ENCODE measurements around the gene HSD17B3. TPM values are rescaled to one million over a fixed set of nuclear protein-coding genes. Genes with fewer than 3 reads are reported as not detected.

HSD17B3 gene
- total and polyA plus RNA-seq, 7 donors = 0.16 to 1.1 (median 0.30) TPM; not detected in 3

DNA sequence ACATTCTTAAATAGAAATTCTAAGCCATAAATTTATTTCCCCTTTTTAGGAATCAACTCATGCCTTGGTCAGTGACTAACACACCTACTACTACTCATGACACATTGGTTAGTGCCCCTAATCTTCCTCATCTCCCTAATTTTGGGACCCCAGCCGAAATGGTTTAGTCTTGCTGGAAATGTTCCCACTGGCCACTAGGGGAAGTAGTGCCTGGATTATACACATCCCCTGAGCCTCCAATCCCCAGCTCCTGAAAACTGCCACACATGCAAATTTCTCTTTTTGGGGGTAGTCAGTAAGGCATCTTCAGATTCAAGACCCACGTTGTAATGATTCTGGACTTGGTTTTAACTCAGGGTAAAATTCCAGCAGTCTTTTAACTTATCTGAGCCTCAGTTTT lies 79.8 kb downstream of the HSD17B3 start:
- H3K4me1 ChIP-seq = peaks cover 4% of the 10 kb centered on the region
- 33 to 40% (median 34%) methylated on average over 2 of the region's 2 CpGs for WGBS, 3 donors
- peaks cover 4 to 45% (median 6%) of the 10 kb centered on the region in 3 donors for H3K27me3 ChIP-seq (ENCODE audit: insufficient read depth in 3 of 3, low read length in 2 of 3)

DNA sequence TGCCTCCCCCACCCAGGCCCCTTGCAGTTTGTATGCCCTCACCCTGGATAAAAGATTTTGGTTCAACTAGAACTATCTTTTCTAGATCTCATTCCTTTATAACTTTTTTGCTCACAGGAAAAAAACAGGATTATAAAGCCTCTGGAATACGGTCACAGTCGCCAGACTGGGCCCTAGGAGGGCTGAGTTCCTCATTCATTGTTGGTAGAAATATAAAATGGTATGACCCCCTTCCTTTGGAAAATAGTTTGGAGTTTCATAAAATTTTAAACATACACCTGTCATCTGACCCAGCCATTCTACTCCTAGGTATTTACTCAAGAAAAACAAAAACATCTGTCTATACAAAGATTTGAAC lies 82.1 kb downstream of the HSD17B3 start:
- TF ChIP-seq, protein P1, sequence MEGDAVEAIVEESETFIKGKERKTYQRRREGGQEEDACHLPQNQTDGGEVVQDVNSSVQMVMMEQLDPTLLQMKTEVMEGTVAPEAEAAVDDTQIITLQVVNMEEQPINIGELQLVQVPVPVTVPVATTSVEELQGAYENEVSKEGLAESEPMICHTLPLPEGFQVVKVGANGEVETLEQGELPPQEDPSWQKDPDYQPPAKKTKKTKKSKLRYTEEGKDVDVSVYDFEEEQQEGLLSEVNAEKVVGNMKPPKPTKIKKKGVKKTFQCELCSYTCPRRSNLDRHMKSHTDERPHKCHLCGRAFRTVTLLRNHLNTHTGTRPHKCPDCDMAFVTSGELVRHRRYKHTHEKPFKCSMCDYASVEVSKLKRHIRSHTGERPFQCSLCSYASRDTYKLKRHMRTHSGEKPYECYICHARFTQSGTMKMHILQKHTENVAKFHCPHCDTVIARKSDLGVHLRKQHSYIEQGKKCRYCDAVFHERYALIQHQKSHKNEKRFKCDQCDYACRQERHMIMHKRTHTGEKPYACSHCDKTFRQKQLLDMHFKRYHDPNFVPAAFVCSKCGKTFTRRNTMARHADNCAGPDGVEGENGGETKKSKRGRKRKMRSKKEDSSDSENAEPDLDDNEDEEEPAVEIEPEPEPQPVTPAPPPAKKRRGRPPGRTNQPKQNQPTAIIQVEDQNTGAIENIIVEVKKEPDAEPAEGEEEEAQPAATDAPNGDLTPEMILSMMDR (IDR thresholded peaks at IDR 0.05) = no peak
- 85 to 89% (median 87%) methylated on average over 2 of the region's 2 CpGs for WGBS, 3 donors
- Histone ChIP-seq H3K4me3 (no peak overlapping the region), H3K9me3 (peaks cover 13% of the 10 kb centered on the region), H3K27ac (no peak overlapping the region), H3K4me1 (peaks cover 4% of the 10 kb centered on the region), H3K27me3 (ENCODE audit: insufficient read depth in 3 of 3, low read length in 2 of 3) (peaks cover 4 to 50% (median 8%) of the 10 kb centered on the region in 3 donors), H3K36me3 (ENCODE audit: insufficient read depth in 1 of 2, low read depth in 1 of 2) (no peaks in the 10 kb centered on the region)
- DNase-seq = no peak
- no peak for ATAC-seq
- intact Hi-C loops (cut with DNase I) = loop anchor here in 1 of 2 donors (10.0 kb wide), 1 partner anchor 495 kb away; no protein-coding TSS in a partner anchor

More for the DNA sequence above, 79.8 kb downstream of the HSD17B3 start:
- peaks cover 13% of the 10 kb centered on the region for H3K9me3 ChIP-seq
- DNase-seq = no peak
- no peak overlapping the region for H3K4me3 ChIP-seq
- intact Hi-C loops (cut with DNase I) = no loop called here
- no peaks in the 10 kb centered on the region for H3K36me3 ChIP-seq (ENCODE audit: insufficient read depth in 1 of 2, low read depth in 1 of 2)
- no peak overlapping the region for H3K27ac ChIP-seq
- TF ChIP-seq, protein P1 (IDR thresholded peaks at IDR 0.05) = peak; percentile 10
- ATAC-seq = no peak

DNA sequence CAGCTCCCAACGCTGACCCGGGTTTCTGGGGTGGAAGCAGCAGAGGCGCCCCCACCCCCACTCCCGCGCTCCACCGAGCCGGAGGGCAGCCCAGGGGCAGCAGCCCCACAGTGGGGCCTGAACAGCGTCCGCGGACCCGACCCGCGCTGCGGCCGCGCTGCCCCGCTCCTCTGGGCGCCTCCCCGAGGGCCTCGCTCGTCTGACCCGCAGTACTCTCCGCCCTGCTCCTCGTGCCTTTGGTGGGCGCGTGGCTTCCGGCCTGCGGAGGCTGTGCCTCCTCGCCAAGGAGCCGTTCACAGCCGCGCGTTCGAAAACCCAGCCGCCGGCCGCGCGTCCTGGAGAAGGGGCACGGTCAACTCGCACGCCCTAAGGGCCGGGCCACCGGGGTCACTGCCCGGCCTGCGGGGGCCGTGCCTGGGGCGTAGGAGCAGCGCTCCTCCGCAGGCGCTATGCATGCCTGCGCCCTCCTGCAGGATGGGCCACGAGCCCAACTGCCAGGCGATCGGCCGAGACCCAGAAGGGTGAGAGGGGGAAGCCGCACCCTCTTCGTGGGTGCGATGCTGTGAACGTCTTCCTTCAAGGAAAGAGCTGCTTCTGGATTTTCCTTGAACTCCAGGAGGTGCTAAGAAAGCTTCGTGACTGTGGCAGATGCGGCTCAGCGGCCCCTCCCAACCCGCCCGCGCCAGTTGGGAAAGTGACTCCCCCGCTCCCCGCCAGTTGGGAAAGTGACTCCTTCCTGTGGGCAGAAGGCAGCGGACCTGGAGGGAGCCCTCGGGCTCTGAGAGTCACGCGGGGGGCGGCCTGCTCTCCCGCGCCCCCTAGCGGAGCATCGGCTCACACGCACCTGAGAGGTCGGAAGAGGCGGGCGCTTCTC lies 82.7 kb downstream of the HSD17B3 start:
- H3K4me3 ChIP-seq = peak overlapping the region; percentile 43

DNA sequence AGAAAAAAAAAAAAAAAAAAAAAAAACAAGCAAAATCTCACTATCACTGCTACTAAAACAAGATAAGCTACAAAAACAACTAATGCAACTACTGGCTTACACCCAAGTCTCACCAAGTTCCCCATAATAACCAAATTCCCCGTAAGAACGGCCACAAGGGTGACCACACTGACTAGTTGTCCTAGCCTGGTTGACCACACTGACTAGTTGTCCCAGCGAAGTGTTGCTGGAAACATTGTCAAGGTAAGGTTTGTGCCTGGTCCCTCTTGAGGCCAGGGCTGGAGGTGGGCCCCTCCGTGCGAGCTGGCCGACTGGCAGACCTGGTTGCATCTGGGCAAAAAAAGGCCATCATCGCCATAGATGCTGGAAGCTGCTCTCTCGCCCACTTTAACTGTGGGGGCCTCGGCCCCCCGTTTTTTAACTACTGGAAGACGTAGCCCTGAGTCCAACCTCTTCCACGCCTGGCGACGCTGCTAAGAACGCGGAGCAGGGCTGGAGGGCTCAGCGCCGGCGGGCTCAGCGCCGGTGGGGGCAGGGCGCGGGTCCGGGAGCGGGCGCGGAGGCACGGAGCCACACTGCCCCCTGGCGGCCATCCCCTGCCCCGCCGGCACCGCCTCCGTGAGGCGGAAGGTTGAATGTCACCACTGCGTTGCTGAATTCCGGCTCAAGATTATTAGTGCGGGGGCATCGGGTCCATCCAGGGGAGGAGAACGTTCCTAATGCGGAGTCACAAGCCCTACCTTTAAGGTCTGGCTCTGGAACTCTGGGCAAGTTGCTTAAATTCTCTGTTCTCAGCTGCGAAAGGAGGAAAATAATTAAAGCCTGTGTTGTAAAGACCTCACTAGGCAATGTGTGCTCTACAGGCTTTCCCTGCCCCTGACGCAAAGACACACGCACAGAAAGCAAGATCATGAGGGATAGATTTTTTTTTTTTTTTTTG lies 84.0 kb downstream of the HSD17B3 start:
- Histone ChIP-seq H3K27me3 (ENCODE audit: insufficient read depth in 3 of 3, low read length in 2 of 3) (peaks cover 4 to 46% (median 9%) of the 10 kb centered on the region in 3 donors), H3K9me3 (no peaks in the 10 kb centered on the region), H3K4me3 (peak overlapping the region; percentile 45), H3K4me1 (peaks cover 4% of the 10 kb centered on the region), H3K27ac (no peak overlapping the region), H3K36me3 (ENCODE audit: insufficient read depth in 1 of 2, low read depth in 1 of 2) (no peaks in the 10 kb centered on the region)
- WGBS, 3 donors = 6% methylated on average over 40 to 43 of the region's 43 CpGs
- DNase-seq = peak; percentile 69 to 83
- TF ChIP-seq, protein P1 (IDR thresholded peaks at IDR 0.05) = peak; percentile 92
- intact Hi-C loops (cut with DNase I) = loop anchor here in 1 of 2 donors (10.0 kb wide), 1 partner anchor 493 kb away; no protein-coding TSS in a partner anchor
- ATAC-seq = peak; percentile 84 to 94 (median 85)

More for the DNA sequence above, 82.7 kb downstream of the HSD17B3 start:
- Histone ChIP-seq H3K27ac (no peak overlapping the region), H3K9me3 (peaks cover 7% of the 10 kb centered on the region), H3K36me3 (ENCODE audit: insufficient read depth in 1 of 2, low read depth in 1 of 2) (no peaks in the 10 kb centered on the region), H3K27me3 (ENCODE audit: insufficient read depth in 3 of 3, low read length in 2 of 3) (peaks cover 4 to 50% (median 9%) of the 10 kb centered on the region in 3 donors), H3K4me1 (peaks cover 4% of the 10 kb centered on the region)
- WGBS, 3 donors = 29 to 39% (median 39%) methylated on average over 70 to 81 of the region's 81 CpGs
- TF ChIP-seq, protein P1 (IDR thresholded peaks at IDR 0.05) = peak; percentile 60
- intact Hi-C loops (cut with DNase I) = loop anchor here in 1 of 2 donors (10.0 kb wide), 1 partner anchor 494 kb away; no protein-coding TSS in a partner anchor
- DNase-seq (peak; percentile 77 to 78), ATAC-seq (peak in 3 of 4 donors; percentile 51 to 59 (median 55))
